Subcutaneous preadipocyte (primary cell): ENCODE results near the gene POLE. TPM values are rescaled to one million over a fixed set of nuclear protein-coding genes. Genes with fewer than 3 reads are reported as not detected.

Experiments used
- small RNA-seq: library from RNA; depleted of rRNA; stranded (forward); fragments of <200 nt; gene quantifications from one replicate; pipeline ENCODE3, GENCODE V24; 2012
- total RNA-seq: library from RNA; depleted of rRNA; stranded (reverse); fragments of >200 nt; gene quantifications from 2 replicates; pipeline ENCODE4 v1.2.3, GENCODE V29; 2012

Gene POLE, protein sequence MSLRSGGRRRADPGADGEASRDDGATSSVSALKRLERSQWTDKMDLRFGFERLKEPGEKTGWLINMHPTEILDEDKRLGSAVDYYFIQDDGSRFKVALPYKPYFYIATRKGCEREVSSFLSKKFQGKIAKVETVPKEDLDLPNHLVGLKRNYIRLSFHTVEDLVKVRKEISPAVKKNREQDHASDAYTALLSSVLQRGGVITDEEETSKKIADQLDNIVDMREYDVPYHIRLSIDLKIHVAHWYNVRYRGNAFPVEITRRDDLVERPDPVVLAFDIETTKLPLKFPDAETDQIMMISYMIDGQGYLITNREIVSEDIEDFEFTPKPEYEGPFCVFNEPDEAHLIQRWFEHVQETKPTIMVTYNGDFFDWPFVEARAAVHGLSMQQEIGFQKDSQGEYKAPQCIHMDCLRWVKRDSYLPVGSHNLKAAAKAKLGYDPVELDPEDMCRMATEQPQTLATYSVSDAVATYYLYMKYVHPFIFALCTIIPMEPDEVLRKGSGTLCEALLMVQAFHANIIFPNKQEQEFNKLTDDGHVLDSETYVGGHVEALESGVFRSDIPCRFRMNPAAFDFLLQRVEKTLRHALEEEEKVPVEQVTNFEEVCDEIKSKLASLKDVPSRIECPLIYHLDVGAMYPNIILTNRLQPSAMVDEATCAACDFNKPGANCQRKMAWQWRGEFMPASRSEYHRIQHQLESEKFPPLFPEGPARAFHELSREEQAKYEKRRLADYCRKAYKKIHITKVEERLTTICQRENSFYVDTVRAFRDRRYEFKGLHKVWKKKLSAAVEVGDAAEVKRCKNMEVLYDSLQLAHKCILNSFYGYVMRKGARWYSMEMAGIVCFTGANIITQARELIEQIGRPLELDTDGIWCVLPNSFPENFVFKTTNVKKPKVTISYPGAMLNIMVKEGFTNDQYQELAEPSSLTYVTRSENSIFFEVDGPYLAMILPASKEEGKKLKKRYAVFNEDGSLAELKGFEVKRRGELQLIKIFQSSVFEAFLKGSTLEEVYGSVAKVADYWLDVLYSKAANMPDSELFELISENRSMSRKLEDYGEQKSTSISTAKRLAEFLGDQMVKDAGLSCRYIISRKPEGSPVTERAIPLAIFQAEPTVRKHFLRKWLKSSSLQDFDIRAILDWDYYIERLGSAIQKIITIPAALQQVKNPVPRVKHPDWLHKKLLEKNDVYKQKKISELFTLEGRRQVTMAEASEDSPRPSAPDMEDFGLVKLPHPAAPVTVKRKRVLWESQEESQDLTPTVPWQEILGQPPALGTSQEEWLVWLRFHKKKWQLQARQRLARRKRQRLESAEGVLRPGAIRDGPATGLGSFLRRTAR (N-terminal part only)
- 34.5 and 54.2 TPM in 2 replicates for total RNA-seq

DNA sequence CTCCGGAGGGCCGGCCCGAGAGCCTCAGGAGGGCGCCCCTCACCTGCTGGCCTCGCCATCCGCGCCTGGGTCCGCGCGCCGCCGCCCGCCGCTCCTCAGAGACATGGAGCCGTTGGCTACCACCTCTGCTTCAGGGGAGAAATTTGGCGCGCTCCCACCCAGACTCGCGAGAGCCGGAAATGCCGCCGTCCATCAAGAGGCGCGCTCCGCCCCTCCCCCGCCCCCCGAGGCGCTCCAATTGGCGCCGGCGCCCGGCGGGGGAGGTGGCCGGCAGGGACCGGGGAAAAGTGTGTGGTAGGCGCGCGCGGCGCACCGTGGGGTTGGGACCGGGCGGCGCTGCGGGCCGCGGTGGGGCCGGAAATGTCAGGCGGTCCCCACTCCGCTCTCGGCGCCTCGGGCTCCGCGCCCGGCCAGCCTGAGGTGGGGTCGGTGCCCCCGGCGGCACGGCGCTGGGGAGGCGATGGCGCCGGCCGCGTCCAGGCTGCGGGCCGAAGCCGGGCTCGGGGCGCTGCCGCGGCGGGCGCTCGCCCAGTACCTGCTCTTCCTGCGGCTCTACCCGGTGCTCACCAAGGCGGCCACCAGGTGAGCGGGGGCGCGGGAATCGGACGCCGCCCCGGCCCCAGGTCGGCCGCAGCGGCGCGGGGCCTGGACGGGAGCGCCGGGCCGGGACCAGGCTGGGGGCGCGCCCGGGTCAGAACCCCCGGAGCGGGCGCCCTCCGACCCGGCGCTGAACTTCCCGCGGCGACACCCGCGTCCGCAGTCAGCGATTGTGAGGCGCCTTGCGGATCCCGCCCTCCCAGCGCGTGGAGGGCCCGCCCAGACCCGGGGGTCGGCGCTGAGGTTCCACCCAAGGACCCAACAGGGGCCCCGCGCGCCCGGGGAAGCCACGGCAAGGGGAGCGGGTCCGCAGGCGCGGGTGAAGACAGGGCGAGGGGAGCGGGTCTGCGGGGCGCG lies at the start of gene POLE, which contains the start of gene PXMP2:
Gene POLE, minus strand, starts transcription at position 132 of the 954 bp plus-strand sequence. Its CDS starts 27 bp downstream, at position 105.
Gene PXMP2, plus strand, starts transcription at position 377 of the 954 bp plus-strand sequence. Its CDS starts 84 bp downstream, at position 461.

DNA sequence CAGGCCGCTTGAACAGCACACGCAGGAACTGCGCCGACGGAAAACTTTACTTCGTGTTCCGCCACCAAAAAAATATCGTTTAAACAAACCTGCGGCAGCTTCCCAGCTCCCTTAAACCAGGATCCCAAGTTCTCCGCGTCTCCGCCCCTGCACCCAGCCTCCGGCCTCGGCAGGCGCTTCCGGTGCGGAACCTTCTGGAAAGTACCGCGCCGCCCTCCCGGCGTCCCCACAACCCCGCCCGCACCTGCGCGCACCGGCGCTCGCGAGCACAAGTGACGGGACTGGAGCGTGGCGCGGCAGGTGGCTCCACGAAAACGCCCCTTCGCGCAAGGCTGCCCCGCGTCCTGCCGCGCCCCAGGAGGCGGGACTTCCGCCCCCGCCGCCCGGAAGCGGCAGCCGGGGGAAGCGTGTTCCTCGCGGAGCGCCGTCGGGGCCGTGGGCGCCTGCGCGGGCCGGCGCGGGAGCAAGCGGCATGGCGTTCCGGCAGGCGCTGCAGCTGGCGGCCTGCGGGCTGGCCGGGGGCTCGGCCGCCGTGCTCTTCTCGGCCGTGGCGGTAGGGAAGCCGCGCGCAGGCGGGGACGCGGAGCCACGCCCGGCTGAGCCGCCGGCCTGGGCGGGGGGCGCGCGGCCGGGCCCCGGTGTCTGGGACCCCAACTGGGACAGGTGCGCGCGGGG lies 23.4 kb upstream of the POLE start, which contains the start of gene PGAM5:
Gene PGAM5, plus strand, starts transcription at position 438 of the 675 bp plus-strand sequence. Its CDS starts 35 bp downstream, at position 473.

DNA sequence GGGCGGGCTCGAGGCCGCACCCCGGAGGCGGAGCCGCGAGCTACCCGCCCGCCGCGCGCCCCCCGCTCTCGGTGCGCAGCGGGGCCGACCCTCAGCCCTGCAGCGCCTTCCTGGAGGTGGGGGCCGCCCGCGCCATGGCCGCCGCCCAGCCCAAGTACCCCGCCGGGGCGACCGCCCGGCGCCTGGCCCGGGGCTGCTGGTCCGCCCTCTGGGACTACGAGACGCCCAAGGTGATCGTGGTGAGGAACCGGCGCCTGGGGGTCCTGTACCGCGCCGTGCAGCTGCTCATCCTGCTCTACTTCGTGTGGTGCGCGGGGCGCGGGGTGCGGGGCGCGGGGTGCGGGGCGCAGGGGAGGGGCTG lies 68.5 kb downstream of the POLE start, which contains the start of gene P2RX2:
Gene P2RX2, plus strand, starts transcription at position 94 of the 361 bp plus-strand sequence. Its CDS starts 41 bp downstream, at position 135.

DNA sequence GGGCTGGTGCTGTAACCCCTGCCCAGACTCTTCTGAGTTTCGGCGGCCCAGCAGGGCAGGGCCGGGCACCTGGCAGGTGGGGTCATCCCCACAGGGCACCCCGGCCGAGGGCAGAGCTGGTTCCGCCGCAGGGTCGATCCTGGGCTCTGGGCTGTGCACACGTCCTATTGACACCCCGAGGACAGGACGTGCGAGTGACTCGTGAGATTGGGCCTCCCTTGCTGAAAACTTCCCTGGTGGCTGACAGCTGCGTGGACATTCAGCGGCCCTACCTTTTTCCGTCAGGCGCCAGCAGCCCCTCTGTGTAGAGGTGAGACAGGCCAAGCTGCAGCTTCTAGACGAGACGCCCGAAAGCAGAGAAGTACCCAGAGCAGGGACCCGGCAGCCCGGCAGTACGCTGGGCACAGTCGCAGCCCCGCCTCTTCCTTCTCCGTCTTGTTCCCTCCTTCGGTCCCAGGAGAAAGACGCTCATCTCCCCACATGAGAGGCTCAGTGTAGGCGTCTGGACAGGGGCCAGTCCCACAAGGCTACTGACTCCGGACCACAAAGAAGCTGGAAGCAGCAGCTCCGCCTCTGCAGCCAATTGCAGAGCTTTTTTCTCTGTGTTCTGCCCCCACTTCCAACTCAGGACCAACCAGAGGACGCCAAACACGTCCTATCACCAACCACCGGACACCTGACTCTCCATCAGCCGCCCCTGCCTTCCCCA lies 76.9 kb downstream of the POLE start, which contains the start of gene LRCOL1:
Gene LRCOL1, minus strand, starts transcription at position 532 of the 709 bp plus-strand sequence. CDS start 4,331 bp downstream, outside the sequence.

Small RNAs within 50 kb of the gene (small RNA-seq; reads per million reads assigned to genes)
- gene MIR6763 = not detected
- gene RNA5SP379 = not detected

Other genes with a start within 250 kb of the POLE start
- 3.3 and 14.7 TPM in 2 replicates for gene FBRSL1, start 197.2 kb downstream of the POLE start, total RNA-seq
- not detected in 2 replicates for gene LRCOL1, start 76.8 kb downstream of the POLE start, total RNA-seq
- not detected in 2 replicates for gene P2RX2, start 68.6 kb downstream of the POLE start, total RNA-seq
- gene PXMP2, start 245 bp upstream of the POLE start, total RNA-seq = 9.6 and 11.1 TPM in 2 replicates
- gene PGAM5, start 23.5 kb upstream of the POLE start, total RNA-seq = 40.8 and 77.4 TPM in 2 replicates
- 64.3 and 82.3 TPM in 2 replicates for gene ANKLE2, start 74.5 kb upstream of the POLE start, total RNA-seq
- gene GOLGA3, start 141.5 kb upstream of the POLE start, total RNA-seq = 67.2 and 110 TPM in 2 replicates
- 37.5 and 38.5 TPM in 2 replicates for gene CHFR, start 200.3 kb upstream of the POLE start, total RNA-seq